Subcutaneous abdominal adipose tissue (tissue), 5 donors: ENCODE results near the gene DDX43.
"Not testable (repeated sequence)": the region's sequence is repeated elsewhere in the genome, so short reads cannot be mapped to it uniquely, and the experiment has no call there.

Source experiments
- H3K27ac ChIP-seq: one replicate; pipeline ENCODE4 v1.7.0; 2013; ENCODE audit warnings: low read depth, mild to moderate bottlenecking, inconsistent platforms, low read length, moderate library complexity
- H3K27me3 ChIP-seq, 5 donors: one replicate each; pipeline ENCODE4 v1.7.0; 2013; ENCODE audit warnings: low read length in 5 of 5, inconsistent platforms in 1 of 5; ENCODE audit not compliant: control insufficient read depth in 5 of 5, insufficient read depth in 4 of 5
- H3K36me3 ChIP-seq, 5 donors: one replicate each; pipeline ENCODE4 v1.7.0; 2013; ENCODE audit warnings: low read length in 5 of 5; ENCODE audit not compliant: control insufficient read depth in 5 of 5, insufficient read depth in 5 of 5
- H3K4me1 ChIP-seq, 5 donors: one replicate each; pipeline ENCODE4 v1.7.0; 2013; ENCODE audit warnings: low read length in 5 of 5, mild to moderate bottlenecking in 3 of 5, moderate library complexity in 1 of 5; ENCODE audit not compliant: control insufficient read depth in 5 of 5, insufficient read depth in 5 of 5
- H3K4me3 ChIP-seq, 5 donors: one replicate each; pipeline ENCODE4 v1.7.0; 2013; ENCODE audit warnings: low read length in 5 of 5, low read depth in 1 of 5
- H3K9ac ChIP-seq, 5 donors: one replicate each; pipeline ENCODE4 v1.7.0; 2013; ENCODE audit warnings: low read length in 5 of 5, mild to moderate bottlenecking in 4 of 5, moderate library complexity in 3 of 5
- H3K9me3 ChIP-seq, 5 donors: one replicate each; pipeline ENCODE4 v1.7.0; 2013; ENCODE audit warnings: low read length in 5 of 5; ENCODE audit not compliant: control insufficient read depth in 5 of 5
- donor health status: healthy.
- donor health status: healthy.
- donor health status: healthy.
- donor health status: healthy.
- donor health status: healthy.

DDX43 gene

DNA sequence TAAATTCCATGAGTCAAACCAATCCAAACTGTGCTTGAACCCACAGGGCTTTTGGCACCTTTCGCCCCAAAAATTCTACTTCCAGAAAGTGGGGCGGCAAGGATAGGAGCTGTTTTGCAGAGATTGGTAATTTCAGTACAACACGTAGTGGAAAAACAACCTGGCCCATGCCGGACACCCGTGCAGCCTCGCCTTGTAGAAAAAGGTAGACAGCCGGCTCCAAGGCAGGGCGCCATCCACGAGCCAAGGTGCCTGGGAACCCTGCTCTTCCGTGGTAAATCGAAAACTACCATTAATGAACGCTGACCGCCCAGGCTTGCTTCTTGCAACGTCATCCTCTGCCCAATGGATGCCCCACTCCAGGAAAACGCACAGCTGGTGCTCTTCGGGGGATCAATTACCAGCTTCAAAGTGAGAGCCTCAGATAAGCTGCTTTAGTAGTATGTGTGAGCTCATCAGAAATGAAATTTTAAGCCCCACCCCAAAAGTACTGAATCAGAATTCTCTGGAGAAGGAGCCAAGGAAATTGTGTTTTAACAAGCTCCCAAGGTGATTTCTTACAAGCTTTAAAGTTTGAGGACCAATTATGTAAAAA, 26.8 kb upstream of the DDX43 start:
- Histone ChIP-seq H3K9me3 (peaks cover 0 to 14% (median 10%) of the 10 kb centered on the region in 5 donors), H3K36me3 (no peaks in the 10 kb centered on the region), H3K9ac (no peak overlapping the region), H3K27ac (no peak overlapping the region), H3K4me3 (no peak overlapping the region), H3K4me1 (no peaks in the 10 kb centered on the region), H3K27me3 (no peaks in the 10 kb centered on the region)

GRCh38 chr6:73368675-73369074, 26.0 kb upstream of the DDX43 start:
- Histone ChIP-seq H3K27me3 (no peaks in the 10 kb centered on the region), H3K27ac (no peak overlapping the region), H3K4me3 (no peak overlapping the region), H3K9me3 (peaks cover 0 to 13% (median 10%) of the 10 kb centered on the region in 5 donors), H3K9ac (no peak overlapping the region), H3K4me1 (no peaks in the 10 kb centered on the region), H3K36me3 (no peaks in the 10 kb centered on the region)

DNA sequence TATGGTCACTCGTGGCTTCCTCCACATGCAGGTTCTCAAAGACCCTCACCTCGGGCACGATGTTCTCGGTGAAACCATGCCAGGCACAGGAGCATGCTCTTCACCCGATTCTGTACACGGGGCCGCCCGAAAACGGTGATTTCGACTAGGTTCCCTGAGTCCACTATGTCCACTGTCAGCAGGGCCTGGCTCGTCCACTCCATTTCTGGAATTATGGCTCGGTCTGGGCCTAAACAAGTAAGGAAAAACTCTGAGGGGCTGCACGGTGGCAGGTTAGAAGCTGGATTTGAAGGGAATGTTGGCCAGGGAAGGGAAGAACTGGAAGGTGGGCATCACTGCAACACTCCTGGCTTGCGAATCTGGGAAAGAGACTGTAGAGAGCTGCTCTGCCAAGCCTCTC, 25.5 kb upstream of the DDX43 start:
- Histone ChIP-seq H3K27me3 (no peaks in the 10 kb centered on the region), H3K27ac (no peak overlapping the region), H3K36me3 (no peaks in the 10 kb centered on the region), H3K4me3 (no peak overlapping the region), H3K9me3 (peaks cover 0 to 13% (median 10%) of the 10 kb centered on the region in 5 donors), H3K9ac (no peak overlapping the region), H3K4me1 (no peaks in the 10 kb centered on the region)

- Histone ChIP-seq H3K27ac (no peak within 1 kb of the TSS), H3K4me1 (no peaks in the 10 kb centered on the region), H3K9me3 (peaks cover 0 to 13% (median 10%) of the 10 kb centered on the region in 5 donors), H3K4me3 (no peak within 1 kb of the TSS), H3K9ac (no peak within 1 kb of the TSS), H3K27me3 (no peaks in the 10 kb centered on the region), H3K36me3 (no peaks in the 10 kb centered on the region)
Measured at GRCh38 chr6:73369563-73369962, 25.1 kb upstream of the DDX43 start, which contains the start of gene OOEP. OOEP (minus strand) TSS chr6:73369897; CDS start chr6:73369792, 105 bp downstream.

- H3K4me1 ChIP-seq = no peaks in the 10 kb centered on the region
- no peak overlapping the region for H3K9ac ChIP-seq
- H3K9me3 ChIP-seq = peaks cover 0 to 13% (median 10%) of the 10 kb centered on the region in 5 donors
- no peaks in the 10 kb centered on the region for H3K27me3 ChIP-seq
- H3K4me3 ChIP-seq = no peak overlapping the region
- no peaks in the 10 kb centered on the region for H3K36me3 ChIP-seq
- no peak overlapping the region for H3K27ac ChIP-seq
Measured at GRCh38 chr6:73371984-73372383, 22.6 kb upstream of the DDX43 start.

DNA sequence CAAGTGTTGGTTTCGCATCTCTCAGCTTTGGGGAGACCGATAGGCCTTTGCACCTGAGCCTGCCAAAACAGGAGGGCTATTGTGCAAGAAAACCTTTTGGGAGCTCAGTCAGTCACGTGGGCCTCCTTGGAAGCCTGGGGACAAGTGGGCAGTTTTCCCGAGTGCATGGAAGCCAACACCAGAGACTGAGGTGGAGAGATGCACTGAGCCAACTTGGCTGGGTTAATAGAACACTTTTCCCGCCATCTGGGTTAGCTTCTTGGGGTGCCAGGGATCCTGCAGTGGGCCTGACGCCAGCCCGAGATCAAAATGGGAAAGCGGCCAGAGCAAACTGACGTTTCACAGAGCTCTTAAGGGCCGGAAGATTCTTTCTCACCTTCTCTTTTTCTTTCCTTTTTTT, 22.1 kb upstream of the DDX43 start:
- Histone ChIP-seq H3K36me3 (no peaks in the 10 kb centered on the region), H3K27ac (no peak overlapping the region), H3K9ac (no peak overlapping the region), H3K27me3 (no peaks in the 10 kb centered on the region), H3K4me1 (no peaks in the 10 kb centered on the region), H3K9me3 (peaks cover 0 to 13% (median 10%) of the 10 kb centered on the region in 5 donors), H3K4me3 (no peak overlapping the region)

DNA sequence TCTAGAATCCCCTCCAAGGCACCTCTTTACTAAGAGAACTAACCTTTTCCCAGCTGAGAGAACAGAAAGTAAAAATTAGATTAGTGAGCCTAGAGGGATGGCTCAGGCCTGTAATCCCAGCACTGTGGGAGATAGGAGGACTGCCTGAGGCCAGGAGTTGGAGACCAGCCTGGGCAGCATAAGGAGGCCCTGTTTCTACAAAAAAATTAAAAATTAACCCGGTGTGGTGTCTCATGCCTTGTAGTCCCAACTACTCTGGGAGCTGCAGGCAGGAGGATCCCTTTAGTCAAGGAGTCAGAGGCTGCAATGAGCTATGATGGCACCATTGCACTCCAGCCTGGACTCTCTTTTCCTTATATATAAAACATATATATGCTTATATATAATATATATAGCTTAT, 19.4 kb upstream of the DDX43 start:
- Histone ChIP-seq H3K27me3 (no peaks in the 10 kb centered on the region), H3K4me1 (no peaks in the 10 kb centered on the region), H3K4me3 (no peak overlapping the region), H3K9ac (no peak overlapping the region), H3K27ac (no peak overlapping the region), H3K9me3 (peaks cover 0 to 11% (median 10%) of the 10 kb centered on the region in 5 donors), H3K36me3 (no peaks in the 10 kb centered on the region)

DNA sequence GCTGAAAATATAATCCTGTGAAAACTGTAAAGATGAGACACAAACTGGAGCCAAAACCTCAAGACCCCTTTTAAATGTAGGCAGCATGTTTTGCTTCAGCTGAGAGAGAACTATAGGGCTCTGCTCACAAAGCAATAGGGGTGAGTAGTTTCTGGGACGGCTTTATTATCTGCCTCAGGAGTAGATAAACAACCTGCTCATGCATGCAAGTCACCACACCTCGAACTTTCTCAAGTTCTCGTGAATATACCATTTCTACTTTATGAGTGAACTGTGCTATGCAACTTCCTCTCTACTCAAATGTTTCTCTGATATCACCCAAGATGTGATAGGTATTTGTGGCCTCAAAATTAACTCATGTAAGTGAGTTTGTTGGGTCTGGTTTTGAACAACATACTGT, 17.4 kb upstream of the DDX43 start:
- Histone ChIP-seq H3K36me3 (no peaks in the 10 kb centered on the region), H3K9me3 (peaks cover 0 to 5% (median 4%) of the 10 kb centered on the region in 5 donors), H3K4me1 (no peaks in the 10 kb centered on the region), H3K27ac (no peak overlapping the region), H3K4me3 (no peak overlapping the region), H3K9ac (no peak overlapping the region), H3K27me3 (no peaks in the 10 kb centered on the region)

GRCh38 chr6:73381531-73381930, 13.1 kb upstream of the DDX43 start:
- not testable (repeated sequence) for H3K4me1 ChIP-seq

GRCh38 chr6:73382462-73383113, 12.0 kb upstream of the DDX43 start:
- no peaks in the 10 kb centered on the region for H3K4me1 ChIP-seq
- H3K9me3 ChIP-seq = no peaks in the 10 kb centered on the region
- H3K27ac ChIP-seq = no peak overlapping the region
- no peak overlapping the region for H3K9ac ChIP-seq
- H3K36me3 ChIP-seq = no peaks in the 10 kb centered on the region
- no peaks in the 10 kb centered on the region for H3K27me3 ChIP-seq
- H3K4me3 ChIP-seq = no peak overlapping the region

More at GRCh38 chr6:73381531-73381930, 13.1 kb upstream of the DDX43 start:
- H3K4me3 ChIP-seq, H3K36me3 ChIP-seq, H3K27ac ChIP-seq, H3K27me3 ChIP-seq, H3K9me3 ChIP-seq, H3K9ac ChIP-seq: not testable (repeated sequence)
